H9 (cell line): ENCODE data around the gene LRRC3B. TPM values are rescaled to one million over a fixed set of nuclear protein-coding genes. Genes with fewer than 3 reads are reported as not detected.

Experiments
- DNase-seq: peaks from one replicate; pipeline ENCODE4 v3.0.0-alpha.2; 2017
- H2AFZ ChIP-seq: one replicate; pipeline ENCODE4 v1.6.1; 2013; ENCODE audit warnings: mild to moderate bottlenecking, low read length, control low read depth, moderate library complexity
- H2AK5ac ChIP-seq: 2 replicates; pipeline ENCODE4 v1.6.1; 2013; ENCODE audit warnings: low read length, control low read depth, mixed read lengths; ENCODE audit not compliant: insufficient read length
- H2BK120ac ChIP-seq: one replicate; pipeline ENCODE4 v1.6.1; 2013; ENCODE audit warnings: low read depth, mild to moderate bottlenecking, low read length, control low read depth, inconsistent platforms; ENCODE audit not compliant: poor library complexity, severe bottlenecking
- H2BK12ac ChIP-seq: 2 replicates; pipeline ENCODE4 v1.6.1; 2013; ENCODE audit warnings: low read length, control low read depth, mixed read lengths, low read depth; ENCODE audit not compliant: insufficient read length
- H2BK15ac ChIP-seq: 2 replicates; pipeline ENCODE4 v1.6.1; 2013; ENCODE audit warnings: low read depth, low read length, control low read depth
- H2BK20ac ChIP-seq: one replicate; pipeline ENCODE4 v1.6.1; 2013; ENCODE audit warnings: low read depth, mild to moderate bottlenecking, low read length, control low read depth, inconsistent platforms; ENCODE audit not compliant: poor library complexity, severe bottlenecking
- H2BK5ac ChIP-seq: 2 replicates; pipeline ENCODE4 v1.6.1; 2013; ENCODE audit warnings: low read length, control low read depth, mixed read lengths; ENCODE audit not compliant: insufficient read length
- H3K14ac ChIP-seq: 2 replicates; pipeline ENCODE4 v1.6.1; 2013; ENCODE audit warnings: low read length, control low read depth; ENCODE audit not compliant: insufficient read depth
- H3K18ac ChIP-seq: 2 replicates; pipeline ENCODE4 v1.6.1; 2013; ENCODE audit warnings: low read depth, mild to moderate bottlenecking, mixed read lengths, low read length, control low read depth; ENCODE audit not compliant: insufficient read length
- H3K23ac ChIP-seq: 2 replicates; pipeline ENCODE4 v1.6.1; 2013; ENCODE audit warnings: low read length, control low read depth, mixed read lengths, low read depth; ENCODE audit not compliant: insufficient read length
- H3K23me2 ChIP-seq: 2 replicates; pipeline ENCODE4 v1.6.1; 2013; ENCODE audit warnings: low read depth, mild to moderate bottlenecking, mixed read lengths, low read length, control low read depth; ENCODE audit not compliant: insufficient read length, poor library complexity, severe bottlenecking
- H3K27ac ChIP-seq: 2 replicates; pipeline ENCODE4 v1.5.1; 2013; ENCODE audit warnings: low read length, control low read depth, mixed read lengths, low read depth; ENCODE audit not compliant: insufficient read length
- H3K27me3 ChIP-seq: 2 replicates; pipeline ENCODE4 v1.6.1; 2013; ENCODE audit warnings: low read length, control low read depth, inconsistent platforms; ENCODE audit not compliant: insufficient read depth
- H3K4ac ChIP-seq: 2 replicates; pipeline ENCODE4 v1.6.1; 2013; ENCODE audit warnings: low read depth, mild to moderate bottlenecking, control low read depth, inconsistent platforms, low read length, moderate library complexity
- H3K4me1 ChIP-seq: 2 replicates; pipeline ENCODE4 v1.6.1; 2013; ENCODE audit warnings: low read length, control low read depth, inconsistent platforms; ENCODE audit not compliant: insufficient read depth
- H3K4me2 ChIP-seq: 2 replicates; pipeline ENCODE4 v1.6.1; 2013; ENCODE audit warnings: low read length, control low read depth, mixed read lengths; ENCODE audit not compliant: insufficient read length, insufficient read depth
- H3K56ac ChIP-seq: 2 replicates; pipeline ENCODE4 v1.6.1; 2013; ENCODE audit warnings: low read depth, mild to moderate bottlenecking, mixed read lengths, low read length, control low read depth; ENCODE audit not compliant: insufficient read length
- H3K79me1 ChIP-seq: 2 replicates; pipeline ENCODE4 v1.6.1; 2013; ENCODE audit warnings: low read depth, mild to moderate bottlenecking, moderate library complexity, low read length, control low read depth, inconsistent platforms; ENCODE audit not compliant: insufficient read depth, poor library complexity, severe bottlenecking
- H3K79me2 ChIP-seq: 2 replicates; pipeline ENCODE4 v1.6.1; 2013; ENCODE audit warnings: low read length, control low read depth, inconsistent platforms; ENCODE audit not compliant: insufficient read depth
- H3K9ac ChIP-seq: 2 replicates; pipeline ENCODE4 v1.6.1; 2013; ENCODE audit warnings: low read length, control low read depth, mixed read lengths; ENCODE audit not compliant: insufficient read length; ENCODE audit errors: extremely low read depth
- H3K9me3 ChIP-seq: one replicate; pipeline ENCODE4 v1.6.1; 2013; ENCODE audit warnings: low read depth, low read length, inconsistent platforms; ENCODE audit not compliant: control insufficient read depth
- H3T11ph ChIP-seq: one replicate; pipeline ENCODE4 v1.6.1; 2013; ENCODE audit warnings: mild to moderate bottlenecking, low read length, control low read depth, inconsistent platforms
- H4K20me1 ChIP-seq: one replicate; pipeline ENCODE4 v1.6.1; 2013; ENCODE audit not compliant: control insufficient read depth, insufficient read length, insufficient read depth
- H4K5ac ChIP-seq: 2 replicates; pipeline ENCODE4 v1.6.1; 2013; ENCODE audit warnings: low read depth, mild to moderate bottlenecking, mixed read lengths, low read length, control low read depth; ENCODE audit not compliant: insufficient read length
- H4K8ac ChIP-seq: replicated peaks from 2 replicates; pipeline ENCODE4 v1.6.1; 2013; ENCODE audit warnings: low read length, control low read depth, mixed read lengths, low read depth; ENCODE audit not compliant: insufficient read length
- H4K91ac ChIP-seq: 2 replicates; pipeline ENCODE4 v1.6.1; 2013; ENCODE audit warnings: low read depth, mild to moderate bottlenecking, moderate library complexity, mixed read lengths, low read length, control low read depth; ENCODE audit not compliant: insufficient read length
- H3K27ac Mint-ChIP-seq, 3 experiments: 2 replicates in 2 of 3; 3 replicates in 1 of 3; pipeline ENCODE4 v1.8.0; 2020 to 2021; ENCODE audit warnings: mixed read lengths in 3 of 3, mild to moderate bottlenecking in 1 of 3, moderate library complexity in 1 of 3
- H3K27me3 Mint-ChIP-seq: 2 replicates; pipeline ENCODE4 v1.8.0; 2021; ENCODE audit warnings: low read depth, mild to moderate bottlenecking, moderate library complexity, mixed read lengths
- H3K36me3 Mint-ChIP-seq, 3 experiments: 2 replicates in 2 of 3; 3 replicates in 1 of 3; pipeline ENCODE4 v1.8.0; 2020 to 2021; ENCODE audit warnings: low read depth in 3 of 3, mixed read lengths in 3 of 3; ENCODE audit not compliant: insufficient read depth in 1 of 3
- H3K4me1 Mint-ChIP-seq, 2 experiments: 2 replicates each; pipeline ENCODE4 v1.8.0; 2020; ENCODE audit warnings: mixed read lengths in 2 of 2
- H3K4me3 Mint-ChIP-seq, 2 experiments: 2 replicates in 1 of 2; 3 replicates in 1 of 2; pipeline ENCODE4 v1.8.0; 2020 to 2021; ENCODE audit warnings: mild to moderate bottlenecking in 2 of 2, mixed read lengths in 2 of 2, moderate library complexity in 1 of 2
- H3K9me3 Mint-ChIP-seq, 2 experiments: 2 replicates in 1 of 2; 3 replicates in 1 of 2; pipeline ENCODE4 v1.8.0; 2020; ENCODE audit warnings: mild to moderate bottlenecking in 2 of 2, mixed read lengths in 2 of 2, moderate library complexity in 1 of 2
- total RNA-seq: library from RNA; stranded (reverse); gene quantifications from 2 replicates; pipeline ENCODE4 v1.2.1, GENCODE V29; 2021
- TF ChIP-seq, protein P1 (sequence below): fragments of 200-600 bp; sonication (generic); conservative IDR thresholded peaks from 3 replicates; pipeline ENCODE4 v1.8.0; 2021; ENCODE audit warnings: antibody characterized with exemption, mild to moderate bottlenecking

Gene LRRC3B
- total RNA-seq, 1 experiment from 2014 or later, result 0.35 TPM

GRCh38 chr3:26574766-26575165, 47.8 kb upstream of the LRRC3B start:
- Histone ChIP-seq H2AK5ac (no peak overlapping the region), H3K9ac (no peak overlapping the region), H3T11ph (no peak overlapping the region), H3K4ac (no peak overlapping the region), H3K18ac (no peak overlapping the region), H4K91ac (no peak overlapping the region), H4K20me1 (no peaks in the 10 kb centered on the region), H3K79me1 (no peaks in the 10 kb centered on the region), H2BK15ac (no peak overlapping the region), H2BK20ac (no peak overlapping the region), H4K5ac (no peak overlapping the region), H3K79me2 (no peaks in the 10 kb centered on the region), H3K56ac (no peak overlapping the region), H2AFZ (no peak overlapping the region), H3K4me1 (no peaks in the 10 kb centered on the region), H3K23me2 (no peaks in the 10 kb centered on the region), H2BK5ac (no peak overlapping the region), H2BK12ac (no peak overlapping the region), H4K8ac (no peak overlapping the region), H3K27ac (no peak overlapping the region), H3K9me3 (no peaks in the 10 kb centered on the region), H3K23ac (no peak overlapping the region), H2BK120ac (no peak overlapping the region), H3K14ac (no peak overlapping the region), H3K27me3 (no peaks in the 10 kb centered on the region), H3K4me2 (no peak overlapping the region)
- H3K27ac Mint-ChIP-seq, result no peak overlapping the region
- no peak for DNase-seq
- H3K27me3 Mint-ChIP-seq, result no peaks in the 10 kb centered on the region; the same call in 1 of the 2 replicates
- no peaks in the 10 kb centered on the region; a peak in 1 of 5 replicates for H3K9me3 Mint-ChIP-seq
- H3K4me3 Mint-ChIP-seq, result no peak overlapping the region
- no peaks in the 10 kb centered on the region for H3K4me1 Mint-ChIP-seq
- no peaks in the 10 kb centered on the region for H3K36me3 Mint-ChIP-seq
- TF ChIP-seq, protein P1, sequence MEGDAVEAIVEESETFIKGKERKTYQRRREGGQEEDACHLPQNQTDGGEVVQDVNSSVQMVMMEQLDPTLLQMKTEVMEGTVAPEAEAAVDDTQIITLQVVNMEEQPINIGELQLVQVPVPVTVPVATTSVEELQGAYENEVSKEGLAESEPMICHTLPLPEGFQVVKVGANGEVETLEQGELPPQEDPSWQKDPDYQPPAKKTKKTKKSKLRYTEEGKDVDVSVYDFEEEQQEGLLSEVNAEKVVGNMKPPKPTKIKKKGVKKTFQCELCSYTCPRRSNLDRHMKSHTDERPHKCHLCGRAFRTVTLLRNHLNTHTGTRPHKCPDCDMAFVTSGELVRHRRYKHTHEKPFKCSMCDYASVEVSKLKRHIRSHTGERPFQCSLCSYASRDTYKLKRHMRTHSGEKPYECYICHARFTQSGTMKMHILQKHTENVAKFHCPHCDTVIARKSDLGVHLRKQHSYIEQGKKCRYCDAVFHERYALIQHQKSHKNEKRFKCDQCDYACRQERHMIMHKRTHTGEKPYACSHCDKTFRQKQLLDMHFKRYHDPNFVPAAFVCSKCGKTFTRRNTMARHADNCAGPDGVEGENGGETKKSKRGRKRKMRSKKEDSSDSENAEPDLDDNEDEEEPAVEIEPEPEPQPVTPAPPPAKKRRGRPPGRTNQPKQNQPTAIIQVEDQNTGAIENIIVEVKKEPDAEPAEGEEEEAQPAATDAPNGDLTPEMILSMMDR, result no peak
